Omental fat pad (tissue), 4 donors: ENCODE measurements around the gene ZBED5. TPM values are rescaled to one million over a fixed set of nuclear protein-coding genes. Genes with fewer than 3 reads are reported as not detected.

Experiments
- ATAC-seq: fragments of 150-250 bp; one replicate; pipeline ENCODE4 v1.9.1; 2016; ENCODE audit warnings: mild to moderate bottlenecking, moderate library complexity; ENCODE audit not compliant: low FRiP score
- DNase-seq: peaks from one replicate; pipeline ENCODE4 v3.0.0-alpha.2; 2019; ENCODE audit warnings: low spot score
- CTCF ChIP-seq, 3 donors: fragments of 450-650 bp; IDR thresholded peaks; one replicate each; pipeline ENCODE4 v1.5.1; 2016 to 2017; ENCODE audit warnings: antibody characterized with exemption in 3 of 3, mild to moderate bottlenecking in 3 of 3, moderate library complexity in 2 of 3
- total RNA-seq, 4 donors: library from RNA; depleted of rRNA; stranded (reverse); fragments of >200 nt; gene quantifications; one replicate each; pipeline ENCODE4 v1.1.0, GENCODE V29; 2016

The ZBED5 gene
- total RNA-seq, 4 donors from 2014 or later: 16.5 to 44.0 (median 22.6) TPM

DNA sequence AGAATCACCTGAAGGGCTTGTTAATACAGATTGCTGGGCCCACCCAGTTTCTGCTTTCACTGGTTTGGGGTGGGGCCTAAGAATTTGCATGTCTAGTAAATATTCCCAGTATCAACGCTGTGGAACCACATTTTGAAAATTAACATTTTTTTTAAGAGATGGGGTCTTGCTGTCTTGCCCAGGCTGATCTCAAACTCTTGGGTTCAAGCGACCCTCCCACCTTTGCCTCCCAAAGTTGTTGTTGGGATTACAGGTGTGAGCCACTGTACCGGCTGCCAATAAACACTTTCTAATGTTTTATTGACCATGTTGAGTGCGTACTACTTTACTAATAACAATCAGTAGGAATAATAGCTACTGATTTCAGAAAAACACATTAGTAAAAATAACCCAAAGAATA lies 51.6 kb downstream of the ZBED5 start:
- ATAC-seq: no peak
- no peak for TF ChIP-seq CTCF (IDR thresholded peaks at IDR 0.05)

GRCh38 chr11:10805741-10806140 lies 52.1 kb downstream of the ZBED5 start:
- DNase-seq: no peak
- no peak for ATAC-seq
- no peak for TF ChIP-seq CTCF (IDR thresholded peaks at IDR 0.05)

More for the DNA sequence above, 51.6 kb downstream of the ZBED5 start:
- no peak for DNase-seq

- no peak for TF ChIP-seq CTCF (IDR thresholded peaks at IDR 0.05)
- no peak for DNase-seq
- no peak for ATAC-seq
Observed at GRCh38 chr11:10803676-10804075, 54.2 kb downstream of the ZBED5 start.

Other genes starting within 250 kb of the ZBED5 start
- 10 to 100 TPM in 2 of 4 donors, 1 to 10 TPM in 2; 3.3 to 32.3 (median 7.7) TPM for gene IRAG1, start 164.3 kb downstream of the ZBED5 start, total RNA-seq
- gene CTR9, start 106.8 kb downstream of the ZBED5 start, total RNA-seq: 10 to 100 TPM; 20.9 to 28.8 (median 23.7) TPM
- gene EIF4G2, start 49.1 kb downstream of the ZBED5 start, total RNA-seq: 100 to 1,000 TPM; 456 to 714 (median 516) TPM